Measurements from ENCODE around the gene KLK14.

DNA sequence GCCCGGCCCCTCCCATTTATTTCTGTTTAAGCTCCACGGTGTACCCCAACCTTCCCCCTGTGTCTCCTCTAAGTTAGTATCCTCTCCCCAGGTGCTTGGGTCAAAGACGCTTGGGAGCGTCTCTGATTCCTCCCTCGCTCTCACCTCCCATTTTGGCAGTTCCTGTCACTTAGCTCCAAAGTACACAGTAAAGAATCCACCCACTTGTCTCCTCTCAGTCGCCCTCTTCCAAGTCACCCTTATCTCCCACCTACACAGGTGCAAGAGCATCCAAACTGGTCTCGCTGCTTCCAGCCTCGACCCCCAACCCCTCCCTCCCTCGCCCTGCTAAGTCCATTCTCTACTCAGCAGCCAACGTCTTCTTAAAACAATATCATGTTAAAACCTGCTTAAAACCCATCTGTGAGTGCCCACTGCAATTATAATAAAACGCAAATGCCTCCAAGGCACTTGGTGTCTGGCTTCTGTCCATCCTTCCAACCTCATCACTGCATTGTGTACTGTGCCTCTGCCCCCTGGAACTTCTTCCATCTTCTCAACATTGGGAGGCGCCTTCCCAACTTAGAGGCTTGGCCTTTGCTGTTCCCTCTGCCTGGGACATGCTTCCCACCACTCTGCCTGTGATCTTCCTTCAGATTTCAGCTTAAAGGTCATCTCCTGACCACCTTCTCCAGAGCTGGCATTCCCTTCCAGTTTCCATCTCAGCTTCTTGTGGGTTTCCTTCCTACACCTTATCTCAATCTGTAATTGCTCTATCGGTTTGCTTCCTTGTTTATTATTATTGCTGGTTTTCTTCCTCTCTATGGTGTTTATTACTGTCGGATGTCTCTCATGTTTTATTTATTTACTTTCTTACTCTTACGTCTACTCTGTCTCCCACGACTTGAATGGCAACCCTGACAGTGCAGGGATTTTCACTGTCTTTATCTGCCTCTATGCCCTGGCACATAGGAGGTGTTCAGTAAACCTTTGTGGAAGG, 9.5 kb upstream of the KLK14 start:
- TF ChIP-seq, protein P1, sequence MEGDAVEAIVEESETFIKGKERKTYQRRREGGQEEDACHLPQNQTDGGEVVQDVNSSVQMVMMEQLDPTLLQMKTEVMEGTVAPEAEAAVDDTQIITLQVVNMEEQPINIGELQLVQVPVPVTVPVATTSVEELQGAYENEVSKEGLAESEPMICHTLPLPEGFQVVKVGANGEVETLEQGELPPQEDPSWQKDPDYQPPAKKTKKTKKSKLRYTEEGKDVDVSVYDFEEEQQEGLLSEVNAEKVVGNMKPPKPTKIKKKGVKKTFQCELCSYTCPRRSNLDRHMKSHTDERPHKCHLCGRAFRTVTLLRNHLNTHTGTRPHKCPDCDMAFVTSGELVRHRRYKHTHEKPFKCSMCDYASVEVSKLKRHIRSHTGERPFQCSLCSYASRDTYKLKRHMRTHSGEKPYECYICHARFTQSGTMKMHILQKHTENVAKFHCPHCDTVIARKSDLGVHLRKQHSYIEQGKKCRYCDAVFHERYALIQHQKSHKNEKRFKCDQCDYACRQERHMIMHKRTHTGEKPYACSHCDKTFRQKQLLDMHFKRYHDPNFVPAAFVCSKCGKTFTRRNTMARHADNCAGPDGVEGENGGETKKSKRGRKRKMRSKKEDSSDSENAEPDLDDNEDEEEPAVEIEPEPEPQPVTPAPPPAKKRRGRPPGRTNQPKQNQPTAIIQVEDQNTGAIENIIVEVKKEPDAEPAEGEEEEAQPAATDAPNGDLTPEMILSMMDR (conservative IDR thresholded peaks at IDR 0.05; ENCODE audit: low read length): no peak
- no peak for TF ChIP-seq EZH2phosphoT487 (IDR thresholded peaks at IDR 0.05; ENCODE audit: borderline replicate concordance)

Data from Loucy (cell line).